Left lung (tissue), 10 donors: ENCODE results near the gene COL16A1. TPM values are rescaled to one million over a fixed set of nuclear protein-coding genes. Genes with fewer than 3 reads are reported as not detected.

Experiments
- ATAC-seq: fragments of 200-7000 bp; cut with Tn5 transposase; one replicate; pipeline ENCODE4 v1.9.1; 2020; ENCODE audit warnings: moderate library complexity
- DNase-seq, 4 donors: peaks; one replicate each; pipeline ENCODE4 v3.0.0-alpha.2; 2013 to 2020
- H3K27ac ChIP-seq, 2 donors: fragments of 200-600 bp; sonication (generic) in 1 of 2; one replicate each; pipeline versions ENCODE4 v1.5.0 to v1.8.0; 2020 to 2021
- H3K27me3 ChIP-seq, 2 donors: fragments of 200-600 bp; sonication (generic) in 1 of 2; one replicate each; pipeline versions ENCODE4 v1.5.0 to v1.8.0; 2020 to 2021
- H3K36me3 ChIP-seq, 2 donors: fragments of 200-600 bp; sonication (generic) in 1 of 2; one replicate each; pipeline versions ENCODE4 v1.5.0 to v1.8.0; 2020 to 2021
- H3K4me1 ChIP-seq, 2 donors: fragments of 200-600 bp; one replicate each; pipeline ENCODE4 v1.8.0; 2021
- H3K4me3 ChIP-seq, 2 donors: fragments of 200-600 bp; sonication (generic) in 1 of 2; one replicate each; pipeline versions ENCODE4 v1.5.0 to v1.8.0; 2020 to 2021; ENCODE audit warnings: mild to moderate bottlenecking in 1 of 2
- H3K9me3 ChIP-seq, 2 donors: fragments of 200-600 bp; sonication (generic) in 1 of 2; one replicate each; pipeline versions ENCODE4 v1.5.0 to v1.8.0; 2020 to 2021
- CTCF ChIP-seq, 2 donors: fragments of 200-600 bp; sonication (generic) in 1 of 2; IDR thresholded peaks; one replicate each; pipeline versions ENCODE4 v1.5.0 to v1.8.0; 2021; ENCODE audit warnings: antibody characterized with exemption in 2 of 2
- intact Hi-C, 2 donors: fragments of 100-400 bp; cut with DNase I; formaldehyde crosslinking; loops; one replicate each; pipeline versions ENCODE4 v1.11.2 to v1.14.2; 2022
- polyA plus RNA-seq, 6 donors: library from polyadenylated mRNA; unstranded; fragments of 120-200 nt; gene quantifications; one replicate each; pipeline ENCODE4 v1.2.1, GENCODE V29; 2013; ENCODE audit not compliant: insufficient read length in 6 of 6
- total RNA-seq, 2 donors: library from RNA; stranded (reverse); fragmentation: NEBNext Ultra II Directional; extraction: Animal tissue kit (Norgen Biotek cat#: 25700); gene quantifications; one replicate each; pipeline ENCODE4 v1.2.1, GENCODE V29; 2021
- donor health status: DM: no; HTN: yes; CAD: no.
- donor health status: DM: no; HTN: no; CAD: no.

The COL16A1 gene
- total and polyA plus RNA-seq, 8 donors, result 64.8 to 177 (median 118) TPM

- no peaks in the 10 kb centered on the region for H3K9me3 ChIP-seq
- no peak overlapping the region for H3K4me3 ChIP-seq
- no peak overlapping the region for H3K27ac ChIP-seq
- no peak for TF ChIP-seq CTCF (IDR thresholded peaks at IDR 0.05)
- intact Hi-C loops, result no loop called here
- no peak for DNase-seq
- ATAC-seq, result no peak
- peaks cover 0 to 42% of the 10 kb centered on the region in 2 donors for H3K27me3 ChIP-seq
- no peaks in the 10 kb centered on the region for H3K4me1 ChIP-seq
- H3K36me3 ChIP-seq, result no peaks in the 10 kb centered on the region
Observed at GRCh38 chr1:31750858-31751510, 47.2 kb upstream of the COL16A1 start.

- H3K27me3 ChIP-seq, result peaks cover 0 to 42% of the 10 kb centered on the region in 2 donors
- H3K4me1 ChIP-seq, result no peaks in the 10 kb centered on the region
- no peak overlapping the region for H3K4me3 ChIP-seq
- no peaks in the 10 kb centered on the region for H3K9me3 ChIP-seq
- DNase-seq (peak in 1 of 4 donors; percentile 34), ATAC-seq (no peak)
- no peaks in the 10 kb centered on the region for H3K36me3 ChIP-seq
- TF ChIP-seq CTCF (IDR thresholded peaks at IDR 0.05), result no peak
- H3K27ac ChIP-seq, result no peak overlapping the region
- intact Hi-C loops, result no loop called here
Observed at GRCh38 chr1:31749785-31750735, 46.2 kb upstream of the COL16A1 start.

GRCh38 chr1:31748365-31748764 is 44.5 kb upstream of the COL16A1 start:
- H3K9me3 ChIP-seq, result no peaks in the 10 kb centered on the region
- no peak for TF ChIP-seq CTCF (IDR thresholded peaks at IDR 0.05)
- ATAC-seq, result no peak
- intact Hi-C loops, result no loop called here
- DNase-seq, result no peak
- no peak overlapping the region for H3K27ac ChIP-seq
- H3K4me3 ChIP-seq, result no peak overlapping the region
- peaks cover 0 to 34% of the 10 kb centered on the region in 2 donors for H3K27me3 ChIP-seq
- H3K36me3 ChIP-seq, result no peaks in the 10 kb centered on the region
- no peaks in the 10 kb centered on the region for H3K4me1 ChIP-seq

- ATAC-seq, result no peak
- intact Hi-C loops, result no loop called here
- Histone ChIP-seq H3K27me3 (peaks cover 0 to 23% of the 10 kb centered on the region in 2 donors), H3K27ac (no peak overlapping the region), H3K4me1 (no peaks in the 10 kb centered on the region), H3K36me3 (no peaks in the 10 kb centered on the region), H3K9me3 (no peaks in the 10 kb centered on the region), H3K4me3 (no peak overlapping the region)
- no peak for DNase-seq
- no peak for TF ChIP-seq CTCF (IDR thresholded peaks at IDR 0.05)
Observed at GRCh38 chr1:31747304-31747703, 43.5 kb upstream of the COL16A1 start.

GRCh38 chr1:31746687-31747086 is 42.9 kb upstream of the COL16A1 start:
- ATAC-seq (no peak), DNase-seq (peak in 1 of 4 donors; percentile 45)
- Histone ChIP-seq H3K36me3 (no peaks in the 10 kb centered on the region), H3K4me3 (no peak overlapping the region), H3K4me1 (no peaks in the 10 kb centered on the region), H3K27ac (no peak overlapping the region), H3K27me3 (peaks cover 0 to 17% of the 10 kb centered on the region in 2 donors), H3K9me3 (no peaks in the 10 kb centered on the region)
- TF ChIP-seq CTCF (IDR thresholded peaks at IDR 0.05), result no peak
- intact Hi-C loops, result no loop called here
